ENCODE data around the gene YAP1. TPM values are rescaled to one million over a fixed set of nuclear protein-coding genes. Genes with fewer than 3 reads are reported as not detected.
A peak's percentile ranks its signal among the peaks of the same experiment; 100 is the strongest.

YAP1 gene
- total and polyA plus RNA-seq, 2 of the 4 experiments (the other 2 are of a cell fraction): 121 to 251 TPM

DNA sequence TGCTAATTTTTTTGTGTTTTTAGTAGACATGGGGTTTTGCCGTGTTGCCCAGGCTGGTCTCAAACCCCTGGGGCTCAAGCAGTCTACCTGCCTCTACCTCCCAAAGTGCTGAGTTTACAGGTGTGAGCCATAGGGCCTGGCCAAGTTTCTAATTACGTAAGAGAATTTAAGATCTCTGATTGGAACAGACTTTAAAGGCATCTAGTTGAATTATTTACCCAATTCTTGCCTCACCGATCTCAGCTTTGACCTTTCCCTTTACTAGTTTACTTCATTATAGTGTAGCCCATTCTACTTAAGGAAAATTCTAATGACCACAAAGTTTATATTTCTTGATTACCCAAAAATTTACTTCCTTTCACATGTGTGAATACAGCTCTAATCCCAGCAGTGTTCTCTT is 81.6 kb downstream of the YAP1 start:
- H2AFZ ChIP-seq (replicated peaks; ENCODE audit: low read length, poor library complexity): no peak overlapping the region
- peaks cover 2% of the 10 kb centered on the region for H3K36me3 ChIP-seq (ENCODE audit: control insufficient read depth, insufficient read depth, low read length)
- BruUV-seq (replicated peaks): no TSS peak
- H3K4me2 ChIP-seq (ENCODE audit: low read depth, low read length): no peak overlapping the region
- H3K4me1 ChIP-seq (ENCODE audit: control insufficient read depth, insufficient read depth, low read length): peaks cover 14% of the 10 kb centered on the region
- no peaks in the 10 kb centered on the region for H3K9me3 ChIP-seq (ENCODE audit: control insufficient read depth, insufficient read depth, low read length)
- H2BK5ac ChIP-seq (ENCODE audit: low read depth, low read length, poor library complexity, severe bottlenecking): no peak overlapping the region
- in situ Hi-C loops (cut with MboI; ENCODE audit: low sequenced_read_pairs) (no loop called here), dilution Hi-C loops (cut with HindIII; ENCODE audit: low sequenced_read_pairs, unreplicated experiment) (no loop called here), intact Hi-C loops (cut with micrococcal nuclease) (no loop called here)
- no peak overlapping the region for H3K23ac ChIP-seq (ENCODE audit: low read depth, low read length)
- peaks cover 37 to 72% of the 10 kb centered on the region in 2 experiments for H3K79me1 ChIP-seq (ENCODE audit: low read depth in 1 of 2, low read length in 2 of 2)
- no peak overlapping the region for H3K56ac ChIP-seq (ENCODE audit: extremely low read depth, insufficient read depth, low read length)
- peak overlapping the region; percentile 50; the same call in 1 of the 2 replicates for H3K14ac ChIP-seq (replicated peaks; ENCODE audit: low read depth, low read length)
- no peak overlapping the region for H3K18ac ChIP-seq (ENCODE audit: low read depth, low read length)
- ATAC-seq (ENCODE audit: low read depth) (no peak), DNase-seq (no peak)
- H4K8ac ChIP-seq (ENCODE audit: low read depth in 2 of 2, low read length in 2 of 2): no peak overlapping the region
- peaks cover 10% of the 10 kb centered on the region for H3K9me1 ChIP-seq (ENCODE audit: insufficient read depth, low read length)
- no CpG with 5 or more reads among the region's 3 CpGs for WGBS, 2 experiments (ENCODE audit: extremely low coverage in 2 of 2, insufficient read length in 1 of 2)
- no peak overlapping the region for H2AK9ac ChIP-seq (replicated peaks; ENCODE audit: low read depth, low read length, poor library complexity)
- ChIA-PET POLR2A (ENCODE audit: unreplicated experiment) (no interaction called here), CTCF (no interaction called here)
- H3K4ac ChIP-seq (ENCODE audit: low read depth, low read length): no peak overlapping the region
- H2AK5ac ChIP-seq (ENCODE audit: low read depth, low read length): no peak overlapping the region
- H4K20me1 ChIP-seq (ENCODE audit: insufficient read depth, low read length): peaks cover 7% of the 10 kb centered on the region; the same call in 1 of the 2 replicates
- no peak for TF ChIP-seq POLR2A (IDR thresholded peaks at IDR 0.05; ENCODE audit: low read depth, low read length)
- TF ChIP-seq FOS (IDR thresholded peaks at IDR 0.05; ENCODE audit: low read depth, low read length): no peak
- no peak for TF ChIP-seq MAFK (IDR thresholded peaks at IDR 0.05; ENCODE audit: low read depth, low read length)
- TF ChIP-seq MAZ (IDR thresholded peaks at IDR 0.05; ENCODE audit: borderline replicate concordance, low read depth, low read length): no peak
- TF ChIP-seq, protein P1, sequence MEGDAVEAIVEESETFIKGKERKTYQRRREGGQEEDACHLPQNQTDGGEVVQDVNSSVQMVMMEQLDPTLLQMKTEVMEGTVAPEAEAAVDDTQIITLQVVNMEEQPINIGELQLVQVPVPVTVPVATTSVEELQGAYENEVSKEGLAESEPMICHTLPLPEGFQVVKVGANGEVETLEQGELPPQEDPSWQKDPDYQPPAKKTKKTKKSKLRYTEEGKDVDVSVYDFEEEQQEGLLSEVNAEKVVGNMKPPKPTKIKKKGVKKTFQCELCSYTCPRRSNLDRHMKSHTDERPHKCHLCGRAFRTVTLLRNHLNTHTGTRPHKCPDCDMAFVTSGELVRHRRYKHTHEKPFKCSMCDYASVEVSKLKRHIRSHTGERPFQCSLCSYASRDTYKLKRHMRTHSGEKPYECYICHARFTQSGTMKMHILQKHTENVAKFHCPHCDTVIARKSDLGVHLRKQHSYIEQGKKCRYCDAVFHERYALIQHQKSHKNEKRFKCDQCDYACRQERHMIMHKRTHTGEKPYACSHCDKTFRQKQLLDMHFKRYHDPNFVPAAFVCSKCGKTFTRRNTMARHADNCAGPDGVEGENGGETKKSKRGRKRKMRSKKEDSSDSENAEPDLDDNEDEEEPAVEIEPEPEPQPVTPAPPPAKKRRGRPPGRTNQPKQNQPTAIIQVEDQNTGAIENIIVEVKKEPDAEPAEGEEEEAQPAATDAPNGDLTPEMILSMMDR (conservative IDR thresholded peaks at IDR 0.05; ENCODE audit: low read depth, low read length): no peak
- TF ChIP-seq, protein P2, sequence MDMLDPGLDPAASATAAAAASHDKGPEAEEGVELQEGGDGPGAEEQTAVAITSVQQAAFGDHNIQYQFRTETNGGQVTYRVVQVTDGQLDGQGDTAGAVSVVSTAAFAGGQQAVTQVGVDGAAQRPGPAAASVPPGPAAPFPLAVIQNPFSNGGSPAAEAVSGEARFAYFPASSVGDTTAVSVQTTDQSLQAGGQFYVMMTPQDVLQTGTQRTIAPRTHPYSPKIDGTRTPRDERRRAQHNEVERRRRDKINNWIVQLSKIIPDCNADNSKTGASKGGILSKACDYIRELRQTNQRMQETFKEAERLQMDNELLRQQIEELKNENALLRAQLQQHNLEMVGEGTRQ (IDR thresholded peaks at IDR 0.05; ENCODE audit: low read depth, low read length): no peak
- no peak for TF ChIP-seq CEBPB (IDR thresholded peaks at IDR 0.05; ENCODE audit: low read depth, low read length)
- no peak for TF ChIP-seq MXI1 (IDR thresholded peaks at IDR 0.05; ENCODE audit: borderline replicate concordance, low read depth, low read length)
- TF ChIP-seq CHD1 (IDR thresholded peaks at IDR 0.05; ENCODE audit: low read depth, low read length): no peak
- TF ChIP-seq RAD21 (IDR thresholded peaks at IDR 0.05; ENCODE audit: low read length): no peak
- no peak for TF ChIP-seq SMC3 (IDR thresholded peaks at IDR 0.05; ENCODE audit: low read depth, low read length)
- no peak for TF ChIP-seq RCOR1 (IDR thresholded peaks at IDR 0.05; ENCODE audit: insufficient replicate concordance, low read length)
- TF ChIP-seq, protein P3, sequence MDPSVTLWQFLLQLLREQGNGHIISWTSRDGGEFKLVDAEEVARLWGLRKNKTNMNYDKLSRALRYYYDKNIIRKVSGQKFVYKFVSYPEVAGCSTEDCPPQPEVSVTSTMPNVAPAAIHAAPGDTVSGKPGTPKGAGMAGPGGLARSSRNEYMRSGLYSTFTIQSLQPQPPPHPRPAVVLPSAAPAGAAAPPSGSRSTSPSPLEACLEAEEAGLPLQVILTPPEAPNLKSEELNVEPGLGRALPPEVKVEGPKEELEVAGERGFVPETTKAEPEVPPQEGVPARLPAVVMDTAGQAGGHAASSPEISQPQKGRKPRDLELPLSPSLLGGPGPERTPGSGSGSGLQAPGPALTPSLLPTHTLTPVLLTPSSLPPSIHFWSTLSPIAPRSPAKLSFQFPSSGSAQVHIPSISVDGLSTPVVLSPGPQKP (IDR thresholded peaks at IDR 0.05; ENCODE audit: borderline replicate concordance, low read depth, low read length): no peak
- no peak for TF ChIP-seq RFX5 (IDR thresholded peaks at IDR 0.05; ENCODE audit: low read depth, low read length)
- no peak overlapping the region for H3K4me3 ChIP-seq (ENCODE audit: insufficient read depth, low read depth, low read length)
- no peak overlapping the region for H3K9ac ChIP-seq (ENCODE audit: low read depth, low read length)
- no peak overlapping the region for H4K5ac ChIP-seq (ENCODE audit: low read depth, low read length)
- H3K27me3 ChIP-seq (ENCODE audit: control insufficient read depth, insufficient read depth, low read length): no peaks in the 10 kb centered on the region
- H2BK120ac ChIP-seq (ENCODE audit: low read depth, low read length): no peak overlapping the region
- no peak overlapping the region for H2BK20ac ChIP-seq (ENCODE audit: low read depth, low read length)
- 0 out of 2 replicates have a peak overlapping the region, but pooled peaks have one; percentile 4 for H3K27ac ChIP-seq (ENCODE audit: insufficient read depth, low read length)
- no peak overlapping the region for H2BK15ac ChIP-seq (ENCODE audit: low read depth, low read length)
- H4K91ac ChIP-seq (ENCODE audit: insufficient read depth, low read depth, low read length): no peak overlapping the region
